Thymus (tissue), 11 donors: Measurements from ENCODE around the gene HOXC10. TPM values are rescaled to one million over a fixed set of nuclear protein-coding genes. Genes with fewer than 3 reads are reported as not detected.

Experiments used
- DNase-seq, 9 donors: peaks; one replicate each; pipeline ENCODE4 v3.0.0-alpha.2; 2013; ENCODE audit warnings: low spot score in 9 of 9, low read depth in 6 of 9, missing footprints in 1 of 9
- H3K27ac ChIP-seq, 2 donors: one replicate each; pipeline ENCODE4 v1.5.1; 2013; ENCODE audit warnings: control low read depth in 1 of 2, low read depth in 1 of 2, low read length in 1 of 2, mild to moderate bottlenecking in 1 of 2, moderate library complexity in 1 of 2
- H3K27me3 ChIP-seq, 2 donors: one replicate each; pipeline ENCODE4 v1.5.1; 2013; ENCODE audit warnings: low read length in 1 of 2; ENCODE audit not compliant: control insufficient read depth in 2 of 2, insufficient read depth in 1 of 2
- H3K36me3 ChIP-seq, 2 donors: one replicate each; pipeline ENCODE4 v1.5.1; 2013; ENCODE audit warnings: low read length in 1 of 2, mild to moderate bottlenecking in 1 of 2, moderate library complexity in 1 of 2; ENCODE audit not compliant: control insufficient read depth in 2 of 2, insufficient read depth in 2 of 2
- H3K4me1 ChIP-seq, 2 donors: one replicate each; pipeline ENCODE4 v1.5.1; 2013; ENCODE audit warnings: low read length in 2 of 2; ENCODE audit not compliant: control insufficient read depth in 2 of 2, insufficient read depth in 2 of 2
- H3K4me3 ChIP-seq, 2 donors: one replicate each; pipeline ENCODE4 v1.5.1; 2013; ENCODE audit warnings: low read length in 2 of 2, control low read depth in 1 of 2, mild to moderate bottlenecking in 1 of 2
- H3K9me3 ChIP-seq, 2 donors: one replicate each; pipeline ENCODE4 v1.5.1; 2013; ENCODE audit warnings: low read length in 1 of 2, mild to moderate bottlenecking in 1 of 2; ENCODE audit not compliant: control insufficient read depth in 2 of 2, insufficient read depth in 1 of 2
- WGBS: extraction: QIAGEN DNeasy Blood & Tissue Kit; methylation state at CpG from one replicate; pipeline ENCODE4 v1.1.7; 2013; 5-methylcytosine and 5-hydroxymethylcytosine counted together
- polyA plus RNA-seq: library from polyadenylated mRNA; stranded (reverse); fragments of 200-250 nt; gene quantifications from one replicate; pipeline ENCODE4 v1.2.3, GENCODE V29; 2013
- total RNA-seq: library from RNA; stranded (reverse); fragments of 120-200 nt; gene quantifications from one replicate; pipeline ENCODE4 v1.2.4, GENCODE V29; 2013
- donor health status: healthy.

Gene HOXC10
- total and polyA plus RNA-seq, 2 donors, result 0.14 TPM; not detected in 1

GRCh38 chr12:54029529-54030441 is 44.8 kb downstream of the HOXC10 start:
- DNase-seq, result no peak
- Histone ChIP-seq H3K4me3 (no peak overlapping the region), H3K4me1 (no peaks in the 10 kb centered on the region), H3K9me3 (peaks cover 10% of the 10 kb centered on the region in 2 donors), H3K36me3 (peaks cover 0 to 3% of the 10 kb centered on the region in 2 donors), H3K27me3 (peaks cover 85 to 100% of the 10 kb centered on the region in 2 donors), H3K27ac (no peak overlapping the region)
- whole genome bisulfite sequencing, result 20% methylated on average over 53 of the region's 53 CpGs

GRCh38 chr12:54030442-54030801 is 45.5 kb downstream of the HOXC10 start:
- 32% methylated on average over 7 of the region's 7 CpGs for WGBS
- Histone ChIP-seq H3K4me3 (no peak overlapping the region), H3K36me3 (peaks cover 0 to 3% of the 10 kb centered on the region in 2 donors), H3K27me3 (peaks cover 87 to 100% of the 10 kb centered on the region in 2 donors), H3K4me1 (no peaks in the 10 kb centered on the region), H3K27ac (no peak overlapping the region), H3K9me3 (peaks cover 10% of the 10 kb centered on the region in 2 donors)
- DNase-seq, result no peak

DNA sequence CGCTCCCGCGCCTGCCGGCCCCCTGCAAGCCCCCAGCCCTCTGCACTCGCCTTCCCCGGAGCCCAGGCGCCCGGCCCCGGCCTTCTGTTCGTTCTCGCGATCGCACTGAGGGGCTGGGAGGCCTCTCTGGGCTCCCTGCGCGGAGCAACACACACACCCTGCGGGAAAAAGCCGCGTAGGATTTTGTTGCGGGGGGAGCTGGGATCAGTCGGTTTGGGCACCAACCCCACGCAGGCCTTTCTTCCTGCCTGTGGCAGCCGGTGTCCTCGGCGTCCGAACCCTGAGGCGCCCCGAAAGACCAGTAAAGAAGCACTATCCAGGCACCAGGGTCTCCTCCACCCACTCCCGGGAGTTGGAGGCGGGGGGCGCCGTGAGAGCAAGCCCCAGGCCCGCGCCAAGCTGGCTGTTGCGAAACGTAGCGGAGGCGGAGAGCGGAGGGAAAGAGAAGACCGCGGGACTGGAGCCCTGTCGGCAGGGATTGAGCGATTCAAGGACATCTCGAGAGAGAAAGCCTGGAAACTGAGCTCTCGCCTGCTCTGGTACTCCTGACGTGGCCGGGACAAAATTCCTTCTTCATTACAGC is 46.0 kb downstream of the HOXC10 start:
- H3K27ac ChIP-seq, result no peak overlapping the region
- H3K9me3 ChIP-seq, result peaks cover 10 to 13% of the 10 kb centered on the region in 2 donors
- peaks cover 87 to 100% of the 10 kb centered on the region in 2 donors for H3K27me3 ChIP-seq
- H3K4me3 ChIP-seq, result no peak overlapping the region
- H3K4me1 ChIP-seq, result no peaks in the 10 kb centered on the region
- DNase-seq, result no peak
- 8% methylated on average over 46 of the region's 46 CpGs for WGBS
- peaks cover 0 to 3% of the 10 kb centered on the region in 2 donors for H3K36me3 ChIP-seq

- no peak overlapping the region for H3K4me3 ChIP-seq
- H3K4me1 ChIP-seq, result no peaks in the 10 kb centered on the region
- no peak for DNase-seq
- H3K27me3 ChIP-seq, result peaks cover 87 to 100% of the 10 kb centered on the region in 2 donors
- peaks cover 10 to 13% of the 10 kb centered on the region in 2 donors for H3K9me3 ChIP-seq
- H3K27ac ChIP-seq, result no peak overlapping the region
- peaks cover 0 to 3% of the 10 kb centered on the region in 2 donors for H3K36me3 ChIP-seq
- WGBS, result 33% methylated on average over 16 of the region's 16 CpGs
These were observed 46.5 kb downstream of the HOXC10 start for GRCh38 chr12:54031480-54031879.

GRCh38 chr12:54032086-54032619 is 47.2 kb downstream of the HOXC10 start:
- Histone ChIP-seq H3K9me3 (peaks cover 10 to 13% of the 10 kb centered on the region in 2 donors), H3K27me3 (peaks cover 92 to 100% of the 10 kb centered on the region in 2 donors), H3K4me3 (no peak overlapping the region), H3K4me1 (no peaks in the 10 kb centered on the region), H3K27ac (no peak overlapping the region), H3K36me3 (peaks cover 0 to 3% of the 10 kb centered on the region in 2 donors)
- no peak for DNase-seq
- WGBS, result 39% methylated on average over 6 of the region's 6 CpGs

GRCh38 chr12:54032627-54033100 is 47.7 kb downstream of the HOXC10 start, which contains the start of gene HOXC5:
Gene HOXC5 (plus strand): TSS chr12:54033050. CDS start chr12:54033123, 73 bp downstream.
- peaks cover 92 to 100% of the 10 kb centered on the region in 2 donors for H3K27me3 ChIP-seq
- H3K27ac ChIP-seq, result no peak within 1 kb of the TSS
- peaks cover 10 to 13% of the 10 kb centered on the region in 2 donors for H3K9me3 ChIP-seq
- DNase-seq, result peak in 8 of 9 donors; percentile 9 to 64 (median 30)
- H3K36me3 ChIP-seq, result peaks cover 0 to 3% of the 10 kb centered on the region in 2 donors
- H3K4me3 ChIP-seq, result no peak within 1 kb of the TSS
- H3K4me1 ChIP-seq, result no peaks in the 10 kb centered on the region
- 6% methylated on average over 12 of the region's 12 CpGs for WGBS

DNA sequence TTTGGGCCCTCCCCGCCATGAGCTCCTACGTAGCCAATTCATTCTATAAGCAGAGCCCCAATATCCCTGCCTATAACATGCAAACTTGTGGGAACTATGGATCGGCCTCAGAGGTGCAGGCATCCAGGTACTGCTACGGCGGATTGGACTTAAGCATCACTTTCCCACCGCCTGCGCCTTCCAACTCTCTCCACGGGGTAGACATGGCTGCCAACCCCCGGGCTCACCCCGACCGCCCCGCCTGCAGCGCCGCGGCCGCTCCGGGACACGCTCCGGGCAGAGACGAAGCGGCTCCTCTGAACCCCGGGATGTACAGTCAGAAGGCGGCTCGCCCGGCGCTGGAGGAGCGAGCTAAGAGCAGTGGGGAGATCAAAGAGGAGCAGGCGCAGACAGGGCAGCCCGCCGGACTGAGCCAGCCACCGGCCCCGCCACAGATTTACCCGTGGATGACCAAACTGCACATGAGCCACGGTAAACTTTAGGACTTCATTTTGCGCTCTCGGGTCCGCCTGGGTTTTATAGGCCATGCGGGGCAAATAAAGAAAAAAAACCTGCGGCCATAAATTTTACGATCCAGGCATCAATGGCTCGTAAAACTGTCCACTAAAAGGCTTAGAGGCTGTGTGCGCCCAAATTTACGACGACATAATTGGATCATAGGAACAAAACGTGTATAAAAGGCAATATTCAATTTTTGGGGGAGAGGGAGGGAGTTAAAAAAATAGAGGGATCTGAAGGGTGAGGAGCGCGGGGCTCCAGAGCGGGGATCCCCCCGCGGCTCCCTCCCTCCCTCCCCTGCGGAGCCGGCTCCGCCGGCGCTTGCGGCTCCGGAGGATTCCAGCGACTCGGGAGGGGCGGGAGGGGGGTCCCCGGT is 48.4 kb downstream of the HOXC10 start:
- H3K27ac ChIP-seq, result no peak overlapping the region
- H3K36me3 ChIP-seq, result peaks cover 0 to 3% of the 10 kb centered on the region in 2 donors
- no peak for DNase-seq
- H3K27me3 ChIP-seq, result peaks cover 91 to 100% of the 10 kb centered on the region in 2 donors
- H3K4me1 ChIP-seq, result no peaks in the 10 kb centered on the region
- 6% methylated on average over 61 of the region's 61 CpGs for WGBS
- no peak overlapping the region for H3K4me3 ChIP-seq
- peaks cover 10 to 13% of the 10 kb centered on the region in 2 donors for H3K9me3 ChIP-seq

DNA sequence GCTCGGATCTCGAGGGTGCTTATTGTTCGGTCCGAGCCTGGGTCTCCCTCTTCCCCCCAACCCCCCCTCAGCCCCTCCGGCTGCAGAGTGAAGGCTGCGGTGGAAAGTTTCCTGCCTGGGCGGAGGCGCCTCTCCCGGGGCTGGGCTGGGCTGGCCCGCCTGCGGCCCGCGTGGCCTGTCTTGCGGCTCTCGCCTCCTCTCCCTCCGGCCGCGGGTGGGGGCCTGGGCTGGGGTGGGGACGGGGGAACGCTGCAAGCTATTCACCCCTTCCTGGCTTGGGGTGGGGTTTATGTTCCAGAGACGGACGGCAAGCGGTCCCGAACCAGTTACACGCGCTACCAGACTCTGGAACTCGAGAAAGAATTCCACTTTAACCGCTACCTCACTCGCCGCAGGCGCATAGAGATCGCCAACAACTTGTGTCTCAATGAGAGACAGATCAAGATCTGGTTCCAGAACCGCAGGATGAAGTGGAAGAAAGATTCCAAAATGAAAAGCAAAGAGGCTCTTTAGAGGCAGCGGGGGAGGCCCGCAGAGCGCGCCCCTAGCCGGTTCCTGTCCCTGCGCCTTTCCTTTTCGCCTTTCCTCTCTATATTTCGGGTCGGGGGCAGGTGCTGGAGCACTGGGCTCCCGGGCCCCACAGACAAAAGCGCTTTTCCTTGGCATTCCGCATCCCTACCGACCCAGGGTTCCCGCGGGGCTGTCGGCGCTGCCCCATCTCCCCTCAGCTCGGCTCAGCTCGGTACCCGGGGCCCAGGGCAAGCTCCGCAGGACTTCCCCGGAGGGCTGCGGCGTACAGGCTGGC is 49.2 kb downstream of the HOXC10 start:
- Histone ChIP-seq H3K4me3 (no peak overlapping the region), H3K27me3 (peaks cover 90 to 100% of the 10 kb centered on the region in 2 donors), H3K4me1 (no peaks in the 10 kb centered on the region), H3K36me3 (peaks cover 0 to 3% of the 10 kb centered on the region in 2 donors), H3K27ac (no peak overlapping the region), H3K9me3 (peaks cover 10 to 13% of the 10 kb centered on the region in 2 donors)
- 5% methylated on average over 57 of the region's 57 CpGs for WGBS
- no peak for DNase-seq
